HepG2 (cell line): Measurements from ENCODE around the gene NUBP1.

Experiments
- ADNP ChIP-seq: sonication (generic); formaldehyde crosslinking; IDR thresholded peaks from 2 replicates; pipeline ENCODE4 v1.4.0; 2020; ENCODE audit warnings: missing genetic modification reagents
- EHMT2 ChIP-seq: fragments of 200-600 bp; sonication (generic); IDR thresholded peaks from 2 replicates; pipeline ENCODE4 v1.7.0; 2017; ENCODE audit warnings: antibody characterized with exemption, low read depth, low read length, borderline replicate concordance
- FOXK2 ChIP-seq: fragments of 450-650 bp; IDR thresholded peaks from 2 replicates; pipeline ENCODE4 v1.6.1; 2016
- GABPB1 ChIP-seq: IDR thresholded peaks from 2 replicates; pipeline ENCODE4 v1.6.1; 2016; ENCODE audit warnings: mild to moderate bottlenecking, missing genetic modification reagents, moderate library complexity, missing compliant biosample characterization
- NONO ChIP-seq, 2 experiments: fragments of 450-650 bp in 1 of 2; sonication (generic) in 1 of 2; formaldehyde crosslinking in 1 of 2; IDR thresholded peaks in 1 of 2; conservative IDR thresholded peaks in 1 of 2; 2 replicates each; pipeline versions ENCODE4 v1.6.1 to v1.8.0; 2017 to 2022; ENCODE audit warnings: mild to moderate bottlenecking in 1 of 2, missing genetic modification reagents in 1 of 2, moderate library complexity in 1 of 2
- PRMT3 ChIP-seq: sonication (generic); formaldehyde crosslinking; IDR thresholded peaks from 2 replicates; pipeline ENCODE4 v1.8.1; 2022; ENCODE audit warnings: low read depth, mild to moderate bottlenecking, moderate library complexity, missing genetic modification reagents, borderline replicate concordance
- TF ChIP-seq, protein P1 (sequence below): IDR thresholded peaks from 2 replicates; pipeline ENCODE4 v1.6.1; 2012; ENCODE audit warnings: inconsistent platforms

DNA sequence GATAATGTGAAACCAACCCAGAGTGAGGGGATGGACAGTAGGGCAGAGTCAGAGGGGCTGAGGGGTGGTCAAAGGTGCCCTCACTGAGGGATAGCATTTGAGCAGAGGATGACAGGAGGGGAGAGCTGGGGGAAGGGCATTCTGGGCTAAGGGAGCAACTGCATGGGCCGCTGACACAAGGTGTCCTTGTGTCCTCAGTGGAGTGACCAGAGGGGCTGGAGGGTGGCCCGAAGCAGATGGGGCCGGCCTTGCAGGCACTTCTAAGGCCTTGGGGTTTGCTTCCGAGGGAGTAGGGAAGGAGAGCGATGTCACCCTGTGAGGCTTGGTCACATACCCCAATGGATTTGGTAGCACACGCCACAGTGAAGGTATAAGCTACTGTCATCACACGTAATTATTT lies 10.0 kb downstream of the NUBP1 start:
- TF ChIP-seq EHMT2 = no peak
- TF ChIP-seq ADNP = no peak
- TF ChIP-seq PRMT3 (CRISPR knock-in tag) = no peak
- no peak for TF ChIP-seq GABPB1 (CRISPR knock-in tag)
- TF ChIP-seq, protein P1, sequence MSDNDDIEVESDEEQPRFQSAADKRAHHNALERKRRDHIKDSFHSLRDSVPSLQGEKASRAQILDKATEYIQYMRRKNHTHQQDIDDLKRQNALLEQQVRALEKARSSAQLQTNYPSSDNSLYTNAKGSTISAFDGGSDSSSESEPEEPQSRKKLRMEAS = no peak
- no peak for TF ChIP-seq NONO (IDR thresholded peaks at IDR 0.05)
- no peak for TF ChIP-seq NONO (CRISPR knock-in tag; conservative IDR thresholded peaks at IDR 0.05)
- no peak for TF ChIP-seq FOXK2
